GM18505 (cell line): ENCODE measurements around the gene THSD4.

ENCODE experiments used
- ATAC-seq: cut with Tn5 transposase; IDR thresholded peaks from one replicate; pipeline ENCODE4 v1.9.1; 2021; ENCODE audit not compliant: unreplicated experiment
- POLR2A ChIP-seq: IDR thresholded peaks from 4 replicates; pipeline ENCODE4 v1.6.1; 2011; ENCODE audit warnings: borderline replicate concordance; ENCODE audit not compliant: insufficient read depth, insufficient read length; ENCODE audit errors: extremely low read depth

Gene THSD4

DNA sequence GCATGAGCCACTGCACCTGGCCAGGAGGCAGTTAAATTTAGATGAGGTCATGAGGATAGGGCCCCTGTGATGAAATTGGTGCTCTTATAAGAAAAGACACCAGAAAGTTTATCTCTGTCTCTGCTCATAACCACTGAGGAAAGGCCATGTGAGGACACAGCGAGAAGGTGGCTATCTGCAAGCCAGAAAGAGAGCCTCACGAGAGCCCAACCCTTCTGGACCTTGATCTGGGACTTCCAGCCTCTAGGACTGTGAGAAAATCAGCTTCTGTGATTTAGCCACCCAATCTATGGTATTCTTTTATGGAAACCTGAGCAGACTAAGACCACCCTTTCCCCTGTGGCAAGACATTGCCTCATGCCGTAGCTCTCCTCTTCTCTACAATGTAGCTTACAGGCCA, 337.6 kb downstream of the THSD4 start:
- ATAC-seq = no peak
- TF ChIP-seq POLR2A = no peak

DNA sequence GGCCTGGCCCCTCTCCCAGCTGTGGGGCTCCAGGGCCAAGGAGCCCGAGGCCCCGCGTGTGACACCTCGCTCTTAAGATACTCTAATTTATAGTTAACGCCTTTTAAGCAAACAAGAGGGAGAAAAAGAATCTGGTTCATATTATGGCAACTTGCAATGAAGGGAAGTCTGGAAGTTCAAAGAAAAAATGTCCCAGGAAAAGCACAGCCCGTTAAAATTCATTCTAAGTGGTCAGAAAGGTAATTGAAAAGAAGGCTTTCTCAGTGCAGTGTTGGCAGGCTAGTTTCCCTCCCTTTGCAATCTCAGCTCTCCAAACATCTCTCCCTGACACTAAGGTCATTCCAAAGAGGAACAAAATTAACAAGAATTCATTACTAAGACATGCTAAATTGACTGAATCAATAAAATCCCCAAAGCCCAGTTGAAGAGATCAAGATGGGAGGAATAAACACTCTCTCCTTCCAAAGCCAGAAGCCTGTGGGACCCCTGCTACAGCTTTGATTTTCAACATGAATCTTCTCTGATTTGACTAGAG, 339.3 kb downstream of the THSD4 start:
- ATAC-seq = no peak

DNA sequence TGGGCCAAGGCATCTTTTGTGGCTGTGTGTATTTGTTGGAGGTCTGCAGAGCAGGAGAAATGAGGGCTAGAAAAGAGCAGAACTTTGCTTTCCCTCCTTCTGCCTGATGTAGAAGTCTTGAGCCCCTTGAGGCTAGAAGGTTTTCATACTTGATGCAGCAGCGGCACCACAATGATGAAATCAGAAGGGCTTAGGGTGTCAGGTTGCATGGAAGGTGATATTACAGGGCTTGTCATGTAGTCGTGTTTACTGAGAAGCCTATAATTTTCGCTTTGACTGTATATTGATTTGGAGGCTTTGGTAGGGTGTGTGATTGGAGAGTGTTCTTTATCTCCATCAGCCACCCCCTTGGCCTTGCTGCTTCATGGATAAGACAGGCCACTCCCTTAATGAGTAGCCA, 339.8 kb downstream of the THSD4 start:
- no peak for TF ChIP-seq POLR2A

More for the DNA sequence above, 339.3 kb downstream of the THSD4 start:
- TF ChIP-seq POLR2A = no peak

DNA sequence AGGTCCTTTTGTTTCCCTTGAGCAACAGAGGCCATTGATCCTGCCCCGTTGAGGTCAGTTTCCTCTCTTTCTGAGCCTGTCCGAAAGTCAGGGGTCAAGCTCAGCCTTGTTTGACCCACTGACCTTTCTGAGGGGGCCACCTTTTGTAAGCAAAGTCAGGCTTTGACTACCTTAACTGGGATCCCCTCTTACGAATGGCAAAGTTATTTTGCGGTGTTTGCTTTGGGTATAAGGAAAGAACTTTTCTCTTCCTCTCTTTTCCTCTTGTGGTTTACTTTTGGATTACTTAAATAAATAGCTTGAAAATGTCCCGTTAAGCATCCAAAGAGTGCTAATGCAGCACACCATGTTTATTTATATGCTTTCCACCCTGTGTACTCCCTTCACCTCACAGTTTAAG, 340.6 kb downstream of the THSD4 start:
- ATAC-seq = no peak
- TF ChIP-seq POLR2A = no peak

More for the DNA sequence above, 339.8 kb downstream of the THSD4 start:
- no peak for ATAC-seq

DNA sequence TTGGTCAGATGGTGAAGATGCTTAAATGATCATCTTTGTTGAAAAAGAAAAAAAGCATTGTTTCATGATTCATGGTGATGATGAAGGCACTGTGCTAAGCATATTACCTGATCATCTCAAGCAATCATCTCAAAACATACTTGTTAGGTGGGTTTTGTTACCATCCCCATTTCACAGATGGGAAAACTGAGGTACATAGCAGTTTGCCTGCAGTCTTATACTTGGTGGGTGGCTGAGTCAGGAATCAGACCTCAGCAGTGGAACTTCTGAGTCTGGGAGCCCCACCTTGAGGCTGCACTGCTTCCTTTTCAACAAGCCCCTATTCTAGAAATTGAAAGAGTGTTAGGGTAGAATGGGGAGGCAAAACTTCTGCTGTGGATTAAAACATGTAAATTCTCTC, 341.1 kb downstream of the THSD4 start:
- no peak for TF ChIP-seq POLR2A
- ATAC-seq = no peak

DNA sequence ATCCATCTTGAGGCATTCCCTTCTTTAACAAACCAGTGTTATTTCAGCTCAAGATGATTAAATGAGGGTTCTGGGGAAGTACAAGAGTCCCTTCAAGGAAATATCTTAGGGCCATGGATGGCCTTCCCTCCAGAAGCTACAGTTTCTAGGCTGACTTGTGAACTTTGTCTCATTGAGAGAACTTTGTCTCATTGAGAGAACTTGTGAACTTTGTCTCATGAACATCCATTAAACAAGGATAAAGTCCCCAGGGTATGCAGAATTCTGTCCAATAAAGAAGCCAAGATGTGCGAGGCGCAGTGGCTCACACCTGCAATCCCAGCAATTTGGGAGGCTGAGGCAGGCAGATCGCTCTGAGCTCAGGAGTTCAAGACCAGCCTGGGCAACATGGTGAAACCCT, 341.5 kb downstream of the THSD4 start:
- TF ChIP-seq POLR2A = no peak
- ATAC-seq = no peak

DNA sequence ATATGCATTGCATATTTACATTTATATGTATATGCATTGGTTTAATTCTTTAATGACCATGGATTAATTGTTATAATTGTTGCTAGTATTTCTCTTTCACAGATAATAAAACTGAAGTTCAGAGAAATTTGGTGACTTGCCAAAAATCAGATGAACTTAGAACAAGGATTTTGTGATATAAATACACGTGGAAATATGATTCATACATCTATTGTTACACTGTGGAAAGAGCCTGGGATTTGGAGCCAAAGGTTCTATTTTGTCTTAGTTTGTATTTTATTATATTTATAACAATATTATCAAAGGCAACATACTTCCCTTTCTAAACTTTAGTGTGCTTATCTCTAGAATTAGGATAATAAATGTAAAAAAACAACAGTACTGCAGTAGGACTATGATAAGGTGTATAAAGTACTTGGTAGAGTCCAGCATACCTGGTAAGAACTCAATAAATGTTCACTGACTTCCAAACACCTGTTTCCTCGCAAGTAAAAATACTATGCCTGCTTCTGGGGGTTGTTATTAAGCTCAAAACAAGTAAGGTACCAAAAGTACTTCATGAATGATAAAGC, 342.9 kb downstream of the THSD4 start:
- ATAC-seq = no peak
- no peak for TF ChIP-seq POLR2A

DNA sequence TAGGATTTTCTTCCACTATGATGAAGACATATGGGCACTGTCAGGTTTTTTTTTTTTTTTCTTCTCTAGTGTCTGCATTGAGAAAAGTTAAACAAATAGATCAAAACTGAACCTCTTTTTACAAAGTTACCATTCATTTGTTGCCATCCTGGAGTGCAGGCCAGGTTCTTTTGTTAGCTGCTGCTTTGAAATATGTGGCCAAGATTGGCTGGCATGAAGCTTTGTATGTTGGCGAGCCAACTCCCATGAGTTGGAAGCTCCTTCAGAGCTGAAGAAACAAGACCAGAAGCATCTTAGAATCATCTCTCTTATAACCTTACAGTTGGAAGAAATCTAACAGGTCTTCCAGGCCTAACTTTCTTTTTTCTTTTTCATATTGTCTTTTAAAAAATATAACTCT, 346.5 kb downstream of the THSD4 start:
- TF ChIP-seq POLR2A = no peak

DNA sequence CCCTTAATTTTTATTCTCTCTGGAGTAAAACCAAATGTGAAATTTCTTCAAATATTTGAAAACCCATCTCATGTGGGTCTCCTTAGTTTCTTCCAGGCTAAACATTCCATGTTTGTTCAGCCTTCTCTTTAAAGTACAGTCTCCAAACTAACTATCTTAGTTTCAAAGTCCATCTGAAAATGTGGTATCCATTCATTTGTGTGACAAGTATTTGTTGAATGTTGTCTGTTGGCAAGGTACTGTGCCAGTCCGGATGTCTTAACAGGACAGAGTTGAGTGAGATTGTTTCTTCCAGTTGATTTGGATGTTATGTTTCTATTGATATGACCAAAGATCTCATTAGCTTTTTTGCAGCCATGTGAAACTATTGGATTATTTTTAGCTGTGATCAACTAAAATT, 347.4 kb downstream of the THSD4 start:
- ATAC-seq = no peak
- no peak for TF ChIP-seq POLR2A

More for the DNA sequence above, 346.5 kb downstream of the THSD4 start:
- ATAC-seq = no peak

DNA sequence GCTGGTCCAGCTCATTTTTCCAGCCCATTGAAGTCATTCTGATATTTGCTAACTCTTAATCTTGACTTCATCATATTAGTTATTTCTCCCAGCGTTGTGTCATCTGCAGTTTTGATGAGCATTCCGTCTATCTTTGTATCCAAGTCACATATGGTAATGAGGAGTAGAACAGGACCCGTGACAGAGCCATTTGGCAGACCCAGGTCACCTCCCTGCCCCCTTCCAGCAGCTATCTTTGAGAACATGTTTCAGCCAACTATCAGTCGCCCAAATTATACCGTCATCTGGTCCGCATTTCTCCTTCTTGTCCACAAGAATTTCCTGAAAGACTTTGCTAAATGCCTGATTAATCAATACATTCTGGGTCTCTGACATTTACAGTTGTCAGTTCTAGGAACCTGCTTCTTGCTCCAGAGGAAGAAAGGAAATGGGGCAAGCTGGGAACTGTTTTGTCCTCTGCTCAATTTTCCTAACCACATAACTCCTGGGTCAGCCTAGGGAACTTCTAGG, 347.9 kb downstream of the THSD4 start:
- ATAC-seq = no peak
- no peak for TF ChIP-seq POLR2A

DNA sequence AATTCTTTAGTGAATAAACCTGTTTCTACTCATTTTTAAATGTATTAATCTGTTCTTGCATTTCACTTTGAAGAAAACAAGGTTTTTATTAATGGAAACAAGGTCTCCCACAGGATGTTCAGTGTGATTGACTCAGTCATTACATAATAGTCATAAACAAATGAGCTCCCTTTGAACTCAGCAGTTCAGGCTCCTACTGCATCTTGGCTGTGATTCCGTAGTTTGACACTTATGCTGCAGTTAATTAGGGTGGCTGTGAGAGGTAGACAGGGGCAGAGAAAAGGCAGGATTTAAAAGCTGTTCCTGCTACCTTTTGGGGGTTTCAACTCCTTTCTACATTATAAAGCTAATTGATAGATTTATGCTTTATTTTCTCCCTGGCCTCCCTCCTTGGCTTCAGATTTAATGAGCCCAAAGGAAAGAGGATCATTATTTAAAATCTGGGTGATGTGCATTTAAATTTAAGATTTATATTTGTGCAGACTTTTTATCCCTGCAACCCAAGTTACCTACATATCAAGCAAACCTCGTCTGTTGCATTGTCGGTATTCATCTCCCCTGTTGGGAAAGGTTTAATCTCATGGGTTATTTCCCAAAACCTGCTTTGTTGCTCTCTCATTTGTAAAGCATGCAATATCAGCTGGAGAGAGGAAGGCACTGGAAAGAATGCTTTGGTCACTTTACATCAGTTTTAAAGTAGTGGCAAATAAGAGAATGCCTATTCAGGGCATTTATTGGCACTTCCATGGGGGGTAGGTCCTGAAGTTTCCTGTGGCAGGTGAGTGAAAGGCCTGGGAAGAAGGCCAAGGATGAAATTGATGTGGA, 350.1 kb downstream of the THSD4 start:
- ATAC-seq = no peak
- TF ChIP-seq POLR2A = no peak

DNA sequence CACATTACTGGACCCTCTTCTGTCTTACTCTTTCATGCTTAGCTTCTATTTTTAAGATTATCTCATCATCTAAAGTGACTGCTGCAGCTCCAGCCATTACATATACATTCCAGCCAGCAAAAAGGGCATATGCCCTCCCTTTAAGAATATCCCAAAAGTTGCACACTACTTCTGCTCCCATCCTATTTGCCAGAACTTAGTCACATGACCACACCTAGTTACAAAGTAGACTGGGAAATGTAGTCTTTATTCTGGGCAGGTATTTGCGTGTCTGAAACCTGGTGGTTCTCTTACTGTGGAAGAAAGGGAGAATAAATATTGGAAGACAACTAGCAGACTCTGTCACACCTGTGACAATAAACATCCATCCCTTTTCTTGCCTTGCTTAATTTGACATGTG, 353.4 kb downstream of the THSD4 start:
- no peak for ATAC-seq
- TF ChIP-seq POLR2A = no peak

DNA sequence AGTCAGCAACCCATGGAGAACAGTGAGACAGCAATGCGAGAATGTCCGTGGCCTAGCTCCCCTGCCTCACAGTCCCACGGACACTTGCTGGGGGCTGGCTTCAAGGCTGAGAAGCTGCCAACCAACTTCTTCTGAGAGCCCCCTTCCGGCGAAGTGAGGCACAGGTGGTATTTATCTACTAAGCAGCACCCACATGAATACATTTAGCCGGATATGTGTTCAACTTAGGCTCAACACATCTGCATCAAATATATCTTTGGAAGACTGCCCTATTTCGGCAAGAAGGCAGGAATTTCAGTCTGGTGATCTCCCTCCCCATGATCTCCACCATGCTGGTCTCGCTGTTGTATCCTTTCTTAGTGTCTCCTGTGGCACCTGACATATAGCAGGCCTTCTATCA, 354.1 kb downstream of the THSD4 start:
- TF ChIP-seq POLR2A = no peak
- no peak for ATAC-seq

DNA sequence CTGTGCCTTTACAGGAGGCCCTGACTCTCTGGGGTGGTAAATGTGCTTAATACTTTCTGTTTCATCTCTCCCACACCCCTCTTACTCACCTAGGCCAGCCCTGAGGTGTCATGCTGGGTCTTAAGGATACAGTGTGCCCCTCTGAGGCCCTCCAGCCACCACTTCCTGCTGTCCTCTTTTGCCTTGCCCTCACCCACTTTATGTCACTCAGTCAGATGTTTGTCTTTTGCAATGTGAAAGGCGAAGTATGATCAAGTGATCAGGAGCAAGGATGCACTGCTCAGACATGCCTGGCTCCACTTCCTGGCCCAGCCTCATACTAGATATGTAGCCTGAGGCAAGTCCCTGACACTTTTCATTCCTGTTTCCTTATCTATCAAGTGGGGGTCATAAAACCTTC, 356.1 kb downstream of the THSD4 start:
- ATAC-seq = no peak
- TF ChIP-seq POLR2A = no peak

DNA sequence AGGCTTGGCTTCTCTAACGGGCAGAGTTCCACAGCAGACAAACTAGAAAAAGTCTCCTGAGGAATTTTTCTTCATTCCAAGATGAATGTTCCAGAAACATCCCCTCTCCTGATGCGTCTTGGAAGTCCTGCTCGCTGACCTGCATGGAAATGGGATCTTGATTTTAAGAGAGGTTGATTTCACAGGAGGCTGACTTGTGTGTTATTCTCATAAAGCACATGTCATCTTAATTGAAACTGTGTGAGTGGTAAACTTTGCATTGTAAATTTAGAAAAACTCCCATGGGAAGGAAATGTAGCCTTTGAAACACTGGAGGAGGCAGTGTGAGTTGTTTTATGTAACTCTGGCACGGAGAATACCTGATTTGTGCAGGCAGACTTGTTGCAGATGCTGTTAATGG, 357.3 kb downstream of the THSD4 start:
- TF ChIP-seq POLR2A = no peak
- ATAC-seq = no peak

DNA sequence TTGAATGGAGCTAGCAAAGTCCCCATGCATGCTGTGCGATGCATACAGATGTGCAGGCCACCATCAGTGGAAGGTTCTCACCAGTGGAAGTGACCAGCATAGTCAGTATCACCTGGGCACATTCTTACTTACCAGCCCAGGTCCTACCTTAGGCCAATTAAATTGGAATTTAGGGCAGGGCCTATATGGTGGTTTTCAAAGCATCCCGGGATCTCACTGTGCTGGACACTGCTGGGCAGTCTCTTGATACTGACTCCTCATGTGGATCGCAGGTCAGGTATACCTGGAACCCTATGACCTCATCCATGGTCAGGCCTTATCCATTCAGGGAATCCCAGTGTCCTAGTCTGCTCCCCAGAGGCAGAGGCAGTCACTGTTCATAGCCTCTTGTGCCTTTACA, 358.5 kb downstream of the THSD4 start:
- ATAC-seq = no peak
- no peak for TF ChIP-seq POLR2A
